AG04450 (cell line): ENCODE data around the gene WDR3. TPM values are rescaled to one million over a fixed set of nuclear protein-coding genes. Genes with fewer than 3 reads are reported as not detected.
"Not testable (repeated sequence)": the region's sequence is repeated elsewhere in the genome, so short reads cannot be mapped to it uniquely, and the experiment has no call there.

Experiments
- CTCF ChIA-PET: fragments of 300-600, 350-600 bp; formaldehyde crosslinking; extraction: SDS; loops from one replicate; lab custom pipeline; 2022; ENCODE audit warnings: antibody characterized with exemption, inconsistent platforms; lab: Charles Lee
- POLR2A ChIA-PET: fragments of 350-600 bp; formaldehyde crosslinking; extraction: SDS; loops from one replicate; lab custom pipeline; 2021; ENCODE audit warnings: antibody characterized with exemption, inconsistent platforms; lab: Yijun Ruan, JAX
- DNase-seq: peaks from one replicate; pipeline ENCODE4 v3.0.0-alpha.2; 2011; ENCODE audit warnings: low read depth, low spot score
- H3K27ac ChIP-seq: one replicate; pipeline ENCODE4 v1.5.1; 2012; ENCODE audit warnings: low read depth, low read length, control low read depth
- H3K27me3 ChIP-seq: one replicate; pipeline ENCODE4 v1.6.0; 2012; ENCODE audit warnings: low read length; ENCODE audit not compliant: control insufficient read depth, insufficient read depth
- H3K4me3 ChIP-seq: 2 replicates; pipeline ENCODE4 v1.5.1; 2011; ENCODE audit warnings: mild to moderate bottlenecking, low read depth, low read length, control low read depth
- H3K9me3 ChIP-seq: 2 replicates; pipeline ENCODE4 v1.5.1; 2012; ENCODE audit warnings: low read length; ENCODE audit not compliant: control insufficient read depth, insufficient read depth
- CTCF ChIP-seq: IDR thresholded peaks from 2 replicates; pipeline ENCODE4 v1.5.1; 2011; ENCODE audit warnings: low read depth, low read length, control low read depth, inconsistent platforms
- polyA plus RNA-seq: library from polyadenylated mRNA; depleted of rRNA; stranded (reverse); fragments of >200 nt; gene quantifications from 2 replicates; pipeline ENCODE4 v1.2.3, GENCODE V29; 2011

WDR3 gene
- polyA plus RNA-seq, 1 experiment = 41.4 TPM

- POLR2A ChIA-PET = no interaction called here
- no peak for TF ChIP-seq CTCF
- Histone ChIP-seq H3K27me3 (no peaks in the 10 kb centered on the region), H3K4me3 (no peak overlapping the region), H3K9me3 (no peaks in the 10 kb centered on the region), H3K27ac (no peak overlapping the region)
- CTCF ChIA-PET = no interaction called here
- DNase-seq = no peak
Observed at GRCh38 chr1:117921991-117922390, 7.5 kb upstream of the WDR3 start.

GRCh38 chr1:117922717-117923116 is 6.8 kb upstream of the WDR3 start:
- DNase-seq, H3K9me3 ChIP-seq, POLR2A ChIA-PET, H3K27me3 ChIP-seq, H3K27ac ChIP-seq, H3K4me3 ChIP-seq, CTCF ChIA-PET: not testable (repeated sequence)

- no peak overlapping the region for H3K4me3 ChIP-seq
- H3K9me3 ChIP-seq = no peaks in the 10 kb centered on the region; the same call in 1 of the 2 replicates
- no peak overlapping the region for H3K27ac ChIP-seq
- no peaks in the 10 kb centered on the region for H3K27me3 ChIP-seq
- DNase-seq = no peak
- ChIA-PET POLR2A (no interaction called here), CTCF (interaction anchor here (0.5 to 1.6 kb wide), 7 partner anchors 30 to 1787 kb away, joined by 3 to 6 read pairs (median 4); no protein-coding TSS in a partner anchor)
- TF ChIP-seq CTCF = no peak
Observed at GRCh38 chr1:117925981-117926380, 3.6 kb upstream of the WDR3 start.

GRCh38 chr1:117928881-117929342 is 627 bp upstream of the WDR3 start:
- peak; percentile 26; the same call in 1 of the 2 replicates for TF ChIP-seq CTCF
- DNase-seq = peak; percentile 13
- H3K4me3 ChIP-seq = peak overlapping the region; percentile 97
- H3K9me3 ChIP-seq = no peaks in the 10 kb centered on the region; the same call in 1 of the 2 replicates
- H3K27ac ChIP-seq = peak overlapping the region; percentile 73
- POLR2A ChIA-PET = interaction anchor here (1.0 kb wide), 1 partner anchor 419 kb away, joined by 4 read pairs; no protein-coding TSS in a partner anchor
- CTCF ChIA-PET = interaction anchor here (0.6 to 3.9 kb wide), 16 partner anchors 14 to 1439 kb away, joined by 3 to 28 read pairs (median 4); no protein-coding TSS in a partner anchor
- H3K27me3 ChIP-seq = no peaks in the 10 kb centered on the region

- ChIA-PET CTCF (interaction anchor here (1.0 to 3.9 kb wide), 4 partner anchors 34 to 1205 kb away, joined by 4 to 28 read pairs (median 9); no protein-coding TSS in a partner anchor), POLR2A (no interaction called here)
- H3K27me3 ChIP-seq = no peaks in the 10 kb centered on the region
- DNase-seq = no peak
- no peak overlapping the region for H3K27ac ChIP-seq
- no peaks in the 10 kb centered on the region; the same call in 1 of the 2 replicates for H3K9me3 ChIP-seq
- TF ChIP-seq CTCF = no peak
- H3K4me3 ChIP-seq = peak overlapping the region; percentile 97
Observed at GRCh38 chr1:117930173-117930447, 571 bp downstream of the WDR3 start.
